Astrocyte of the spinal cord (primary cell): ENCODE results near the gene MBNL2.

Source experiments
- DNase-seq: peaks from one replicate; pipeline ENCODE4 v3.0.0; 2011; ENCODE audit warnings: low read depth, low spot score
- H3K4me3 ChIP-seq: 2 replicates; pipeline ENCODE4 v1.5.1; 2011; ENCODE audit warnings: low read depth, mild to moderate bottlenecking, low read length, moderate library complexity
- in situ Hi-C: cut with HindIII; loops from 2 replicates; pipeline ENCODE4 v1.10.0; 2017; ENCODE audit warnings: low sequenced_read_pairs
- TF ChIP-seq, protein P1 (sequence below): IDR thresholded peaks from 2 replicates; pipeline ENCODE4 v1.5.1; 2012; ENCODE audit warnings: low read depth, mild to moderate bottlenecking, low read length, inconsistent platforms

The MBNL2 gene

DNA sequence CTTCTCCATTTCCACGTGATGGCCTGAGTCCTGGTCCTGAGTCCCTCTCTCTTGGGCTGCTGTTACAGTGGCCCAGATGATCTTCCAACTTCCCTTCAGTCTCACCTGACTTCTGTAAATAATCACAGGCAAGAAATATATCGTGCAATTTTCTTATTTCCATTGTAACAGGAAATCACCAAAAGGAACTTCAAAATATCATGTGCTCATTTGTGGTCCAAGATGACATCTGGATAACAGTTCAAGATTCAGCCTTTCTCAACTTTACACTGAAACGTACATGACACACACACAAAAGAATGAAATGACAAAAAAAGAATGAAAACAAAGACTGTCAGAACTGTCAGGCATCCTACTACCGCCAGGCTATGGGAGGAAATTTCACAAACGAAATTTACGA is 189.9 kb downstream of the MBNL2 start:
- H3K4me3 ChIP-seq, result no peak overlapping the region
- TF ChIP-seq, protein P1, sequence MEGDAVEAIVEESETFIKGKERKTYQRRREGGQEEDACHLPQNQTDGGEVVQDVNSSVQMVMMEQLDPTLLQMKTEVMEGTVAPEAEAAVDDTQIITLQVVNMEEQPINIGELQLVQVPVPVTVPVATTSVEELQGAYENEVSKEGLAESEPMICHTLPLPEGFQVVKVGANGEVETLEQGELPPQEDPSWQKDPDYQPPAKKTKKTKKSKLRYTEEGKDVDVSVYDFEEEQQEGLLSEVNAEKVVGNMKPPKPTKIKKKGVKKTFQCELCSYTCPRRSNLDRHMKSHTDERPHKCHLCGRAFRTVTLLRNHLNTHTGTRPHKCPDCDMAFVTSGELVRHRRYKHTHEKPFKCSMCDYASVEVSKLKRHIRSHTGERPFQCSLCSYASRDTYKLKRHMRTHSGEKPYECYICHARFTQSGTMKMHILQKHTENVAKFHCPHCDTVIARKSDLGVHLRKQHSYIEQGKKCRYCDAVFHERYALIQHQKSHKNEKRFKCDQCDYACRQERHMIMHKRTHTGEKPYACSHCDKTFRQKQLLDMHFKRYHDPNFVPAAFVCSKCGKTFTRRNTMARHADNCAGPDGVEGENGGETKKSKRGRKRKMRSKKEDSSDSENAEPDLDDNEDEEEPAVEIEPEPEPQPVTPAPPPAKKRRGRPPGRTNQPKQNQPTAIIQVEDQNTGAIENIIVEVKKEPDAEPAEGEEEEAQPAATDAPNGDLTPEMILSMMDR, result no peak
- no peak for DNase-seq
- in situ Hi-C loops, result no loop called here

DNA sequence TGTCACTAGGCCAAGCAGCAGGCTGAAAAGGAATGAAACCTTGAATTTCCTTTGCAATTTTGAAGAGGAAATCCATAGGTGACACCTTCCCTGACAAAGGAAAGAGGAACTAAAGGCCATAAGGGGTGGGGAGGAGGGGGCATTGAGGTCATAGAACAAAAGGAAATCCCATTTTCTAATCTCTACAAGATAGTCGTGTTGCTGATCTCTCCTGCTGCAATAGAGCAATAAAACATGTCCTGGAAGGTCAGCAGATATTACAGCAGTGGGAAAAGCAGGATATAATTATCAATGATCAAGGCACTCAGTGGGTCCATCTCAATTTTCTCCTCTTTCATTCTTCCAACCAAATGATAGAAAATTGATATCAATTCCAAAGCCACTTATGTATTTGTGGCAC is 191.6 kb downstream of the MBNL2 start:
- in situ Hi-C loops, result no loop called here
- TF ChIP-seq, protein P1, result no peak
- no peak overlapping the region for H3K4me3 ChIP-seq
- no peak for DNase-seq

DNA sequence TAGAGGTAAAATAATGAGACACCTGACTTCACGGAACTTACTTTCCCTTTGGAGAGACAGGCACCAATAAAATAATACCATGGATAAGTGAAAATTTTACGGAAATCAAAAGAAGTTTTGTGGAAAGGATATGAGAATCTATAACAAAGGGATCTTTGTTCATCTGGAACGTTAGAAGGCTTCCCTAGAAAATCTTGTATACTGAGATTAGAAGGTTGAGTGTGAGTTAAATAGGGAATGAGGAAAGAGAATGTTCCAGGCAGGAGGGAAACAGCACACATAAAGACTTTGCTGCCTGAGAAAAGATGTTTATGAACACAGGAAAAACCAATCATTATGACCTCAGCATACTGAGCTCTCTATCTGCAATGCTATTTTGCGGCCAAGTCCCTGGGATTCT is 192.3 kb downstream of the MBNL2 start:
- DNase-seq, result no peak
- TF ChIP-seq, protein P1, result no peak
- in situ Hi-C loops, result no loop called here
- no peak overlapping the region for H3K4me3 ChIP-seq

DNA sequence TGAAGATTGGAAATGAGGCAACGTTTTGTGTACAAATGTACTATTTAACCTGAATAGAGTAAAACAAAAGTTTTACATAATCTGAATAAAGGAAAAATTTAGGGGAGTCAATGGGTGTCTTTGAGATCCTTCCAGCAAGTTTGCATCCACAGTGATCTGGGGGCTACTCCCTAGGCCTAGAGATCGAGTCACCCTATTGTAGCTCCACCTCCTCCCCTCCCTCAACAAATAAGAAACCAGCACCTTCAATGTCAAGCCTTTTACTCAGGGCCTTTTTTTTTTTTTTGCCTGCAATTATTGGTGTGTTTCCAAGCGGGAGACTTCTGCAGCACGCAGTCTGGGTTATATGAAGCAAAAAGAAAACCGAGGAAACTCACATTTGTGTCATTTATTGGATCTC is 195.6 kb downstream of the MBNL2 start:
- in situ Hi-C loops, result no loop called here
- TF ChIP-seq, protein P1, result no peak
- no peak overlapping the region for H3K4me3 ChIP-seq
- DNase-seq, result no peak

DNA sequence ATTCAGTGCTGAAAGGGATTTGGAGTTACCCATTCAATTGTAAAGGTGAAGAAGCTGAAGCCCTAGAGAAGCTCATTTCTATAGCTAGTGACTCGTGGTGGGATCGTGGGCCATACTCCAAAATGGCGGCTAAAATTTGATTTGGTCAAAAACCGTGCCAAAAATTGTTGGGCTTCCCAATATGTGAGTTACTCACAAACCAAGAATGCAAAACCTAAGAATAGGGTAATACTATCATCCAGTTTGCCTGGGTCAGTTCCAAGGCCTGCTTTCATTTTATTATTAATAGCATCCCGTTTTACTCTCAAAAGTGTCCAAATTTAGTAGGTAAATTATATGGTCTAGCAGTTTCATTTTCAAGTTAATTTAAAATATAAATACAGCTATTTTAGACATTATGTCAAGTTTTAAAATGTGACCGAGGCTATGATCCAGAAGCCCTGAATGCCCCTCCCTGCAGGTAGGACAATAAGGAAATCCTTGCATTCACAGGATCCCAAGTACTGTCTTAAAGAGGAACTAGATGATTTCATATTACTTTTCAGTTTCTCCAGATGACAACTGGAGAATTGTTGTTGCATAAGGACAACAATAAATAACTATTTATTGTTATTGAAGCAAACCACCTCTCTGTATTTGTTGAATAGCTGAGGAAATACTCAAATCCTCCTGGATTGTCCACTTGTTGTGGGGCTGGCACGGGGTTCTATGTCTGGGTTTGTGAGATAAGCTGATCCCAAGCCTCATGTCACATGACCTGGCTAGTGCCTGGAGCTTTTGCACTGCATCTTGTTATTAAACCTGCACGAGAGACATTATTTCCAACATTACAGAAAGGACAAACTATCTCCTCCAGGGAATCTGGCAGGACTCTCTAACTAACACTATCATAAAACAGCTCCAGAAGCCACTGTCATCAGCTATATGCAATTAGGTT is 200.3 kb downstream of the MBNL2 start:
- DNase-seq, result peak; percentile 52
- H3K4me3 ChIP-seq, result no peak overlapping the region
- in situ Hi-C loops, result no loop called here
- TF ChIP-seq, protein P1, result no peak

DNA sequence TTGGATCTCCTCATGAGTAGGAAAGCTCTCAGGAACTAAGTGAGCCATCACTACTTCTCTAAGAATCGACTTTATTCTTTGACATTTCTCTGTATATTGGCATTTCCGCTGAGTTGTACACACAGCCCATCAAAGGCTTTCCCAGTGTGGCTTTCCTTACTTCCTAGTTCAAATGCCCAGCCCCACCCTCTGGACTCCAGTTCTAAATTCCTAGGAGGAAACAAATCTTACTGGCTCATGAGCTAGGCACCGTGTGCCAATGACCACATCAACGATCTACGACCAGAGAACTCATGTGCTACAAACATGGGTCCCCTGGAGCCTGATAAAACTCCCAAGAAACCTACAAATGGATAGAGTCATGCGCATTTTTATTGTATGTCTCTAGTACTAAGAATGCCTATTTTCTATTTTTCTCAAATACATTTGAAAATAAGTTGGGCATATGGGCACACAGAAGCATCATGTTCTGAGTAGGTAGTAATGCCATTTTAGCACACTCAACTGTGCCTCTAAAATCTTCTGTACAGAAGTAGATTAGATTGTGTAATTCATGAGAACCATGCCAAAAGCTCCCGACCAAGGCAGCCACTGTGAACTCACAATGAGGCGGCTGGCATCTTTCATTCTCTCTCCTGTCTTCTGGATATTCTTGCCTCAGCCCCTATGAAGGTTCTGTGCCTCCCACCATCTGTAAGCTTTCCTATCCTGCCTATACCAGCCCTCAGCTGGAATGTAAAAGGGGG is 201.3 kb downstream of the MBNL2 start:
- TF ChIP-seq, protein P1, result no peak
- H3K4me3 ChIP-seq, result no peak overlapping the region
- in situ Hi-C loops, result no loop called here
- no peak for DNase-seq
